VCaP (cell line): ENCODE measurements around the gene C1QTNF4.

Experiments used
- H3K27ac ChIP-seq: fragments of 450-650 bp; 2 replicates; pipeline ENCODE4 v1.5.1; 2017
- CTCF ChIP-seq: fragments of 450-650 bp; conservative IDR thresholded peaks from 2 replicates; pipeline ENCODE4 v1.5.1; 2017; ENCODE audit warnings: mild to moderate bottlenecking, moderate library complexity

Gene C1QTNF4

GRCh38 chr11:47587039-47587716, 7.0 kb downstream of the C1QTNF4 start:
- H3K27ac ChIP-seq: no peak overlapping the region
- no peak for TF ChIP-seq CTCF

GRCh38 chr11:47586098-47586855, 7.9 kb downstream of the C1QTNF4 start, which contains the start of gene FAM180B:
Gene FAM180B (plus strand): TSS chr11:47586678. CDS start chr11:47586769, 91 bp downstream.
- no peak for TF ChIP-seq CTCF
- H3K27ac ChIP-seq: no peak within 1 kb of the TSS

- no peak for TF ChIP-seq CTCF
- no peak overlapping the region for H3K27ac ChIP-seq
These were observed 10.4 kb downstream of the C1QTNF4 start for GRCh38 chr11:47583844-47584243.

DNA sequence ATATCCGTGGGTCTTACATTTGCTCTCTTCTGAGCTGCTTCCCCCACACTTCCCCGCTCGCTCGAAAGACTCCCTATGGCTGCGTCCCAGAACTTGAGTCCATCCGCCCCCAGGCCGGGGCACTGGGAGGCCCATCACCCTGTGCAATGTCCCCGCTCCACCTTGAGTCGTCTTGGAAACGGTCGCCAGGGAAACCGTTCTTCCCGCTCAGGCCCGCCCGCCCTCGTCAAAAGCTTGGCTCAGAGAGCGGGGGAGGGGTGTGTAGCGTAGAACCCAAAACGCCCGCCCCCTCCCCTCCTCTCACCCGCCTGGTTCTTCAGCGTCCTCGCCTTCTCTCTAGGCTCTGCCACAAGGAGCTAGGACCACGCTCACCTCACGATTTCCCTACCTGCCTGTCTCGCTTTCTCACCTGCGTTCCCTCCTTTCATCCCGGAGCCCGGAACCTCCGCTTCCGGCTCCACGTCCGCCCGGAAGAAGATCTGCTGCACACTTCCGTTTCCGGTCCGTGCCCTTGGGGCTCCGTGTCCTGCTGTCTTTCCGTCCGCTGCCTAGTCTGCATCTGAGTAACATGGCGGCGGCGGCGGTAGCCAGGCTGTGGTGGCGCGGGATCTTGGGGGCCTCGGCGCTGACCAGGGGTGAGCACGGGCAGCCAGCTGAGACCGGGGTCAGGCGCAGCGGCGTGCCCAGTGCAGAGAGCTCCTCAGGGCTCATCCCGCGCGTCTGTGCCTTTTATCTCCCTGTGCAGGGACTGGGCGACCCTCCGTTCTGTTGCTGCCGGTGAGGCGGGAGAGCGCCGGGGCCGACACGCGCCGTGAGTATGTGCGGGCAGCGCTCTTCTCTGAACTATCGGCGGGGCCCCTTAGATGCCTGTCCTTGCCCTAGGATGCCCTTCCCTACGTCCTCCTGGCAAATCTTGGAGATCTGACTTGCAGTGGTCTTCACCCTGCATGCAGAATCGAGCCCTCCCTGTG, 15.4 kb downstream of the C1QTNF4 start, which contains the start of the genes KBTBD4 and NDUFS3:
TSS of gene KBTBD4 (minus strand) at position 447 of the 971 bp plus-strand sequence. CDS start at position 428, 19 bp downstream.
TSS of gene NDUFS3 (plus strand) at position 551 of the 971 bp plus-strand sequence. CDS start at position 569, 18 bp downstream.
- no peak for TF ChIP-seq CTCF
- H3K27ac ChIP-seq: peak within 1 kb of the TSS; percentile 85

DNA sequence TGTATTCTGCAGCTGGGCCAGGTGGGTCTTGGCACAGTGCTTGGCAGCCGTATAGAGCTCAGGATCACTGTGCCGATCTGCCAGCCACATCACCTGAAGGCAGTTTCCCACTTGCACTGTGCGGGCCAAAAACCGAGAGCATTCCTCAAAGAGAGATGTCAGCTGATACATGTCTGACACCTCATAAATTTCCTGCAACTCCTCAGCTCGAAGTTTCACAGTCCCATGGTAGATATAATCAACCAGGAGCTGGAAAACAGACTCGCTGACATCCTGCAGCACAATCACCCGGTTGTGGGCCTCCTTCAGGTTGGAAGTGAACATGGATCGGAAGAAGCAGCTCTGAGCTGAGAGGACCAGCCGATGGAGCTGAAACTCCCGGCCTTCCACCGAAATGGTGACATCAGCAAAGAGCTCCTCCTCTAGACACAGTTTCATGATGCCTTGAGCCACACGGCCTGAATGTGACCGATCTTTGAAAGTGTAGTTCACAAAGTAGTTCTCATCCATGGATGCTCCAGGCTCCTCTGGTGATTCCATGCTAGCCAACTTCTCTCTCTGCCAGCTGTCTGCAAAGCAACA, 16.7 kb downstream of the C1QTNF4 start:
- H3K27ac ChIP-seq: peak overlapping the region; percentile 85
- no peak for TF ChIP-seq CTCF

GRCh38 chr11:47573321-47573720, 20.9 kb downstream of the C1QTNF4 start:
- no peak overlapping the region for H3K27ac ChIP-seq
- no peak for TF ChIP-seq CTCF
